ENCODE results near the gene ANK3.

- TF ChIP-seq CTCF (IDR thresholded peaks at IDR 0.05), result no peak
- TF ChIP-seq POLR2A (IDR thresholded peaks at IDR 0.05), result no peak
These were observed 99.9 kb downstream of the ANK3 start for GRCh38 chr10:60289800-60290199.
